ENCODE results near the gene ABCA2. TPM values are rescaled to one million over a fixed set of nuclear protein-coding genes. Genes with fewer than 3 reads are reported as not detected.

ABCA2 gene
- total RNA-seq, 1 donor from 2014 or later = 7.5 TPM

DNA sequence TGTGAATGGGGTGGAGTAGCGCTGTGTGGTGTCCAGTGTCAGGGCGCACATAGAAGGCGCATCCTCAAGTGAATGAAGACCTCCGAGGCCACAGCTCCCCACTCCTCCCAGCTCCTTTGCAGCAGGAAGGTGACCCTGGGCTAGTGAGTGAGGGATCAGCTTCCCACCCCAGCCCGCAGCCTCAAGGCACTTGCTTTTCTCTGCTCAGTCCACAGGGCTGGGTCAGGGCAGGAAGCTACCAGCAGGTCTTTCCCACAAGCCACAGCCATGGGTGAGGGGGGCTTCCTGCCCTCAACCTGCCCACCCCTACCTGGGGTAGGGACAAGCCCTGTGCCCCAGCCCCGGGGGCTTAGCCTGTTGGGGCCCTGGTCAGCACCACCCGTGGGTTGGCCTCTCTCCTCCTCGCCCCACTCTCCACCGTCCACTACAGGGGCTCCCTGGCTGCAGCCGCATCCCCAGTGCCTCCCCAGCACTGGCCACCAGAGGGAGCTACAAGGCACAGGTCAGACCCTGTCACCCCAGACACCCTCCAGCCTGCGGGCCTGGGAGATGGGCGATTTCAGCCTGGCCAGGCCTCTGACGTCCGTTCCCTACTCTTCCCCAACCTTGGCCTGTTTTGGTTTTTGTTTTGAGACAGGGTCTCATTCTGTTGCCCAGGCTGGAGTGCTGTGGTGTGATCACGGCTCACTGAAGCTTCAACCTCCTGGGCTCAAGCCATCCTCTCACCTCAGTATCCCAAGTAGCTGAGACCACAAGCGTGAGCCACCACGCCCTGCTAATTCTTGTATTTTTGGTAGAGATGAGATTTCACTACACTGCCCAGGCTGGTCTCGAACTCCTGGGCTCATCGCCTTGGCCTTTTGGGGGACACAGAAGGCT, 1.3 kb upstream of the ABCA2 start:
- intact Hi-C loops (cut with micrococcal nuclease) = loop anchor here (2.0 to 5.0 kb wide), 2 partner anchors 36 to 38 kb away; partner anchors contain the start of gene PAXX
- peak; percentile 76 for DNase-seq
- CTCF ChIA-PET = interaction anchor here (0.7 to 2.5 kb wide), 31 partner anchors 9 to 264 kb away, joined by 3 to 15 read pairs (median 4); partner anchors contain the start of genes AJM1, CLIC3, MAN1B1 and PAXX
- ATAC-seq (ENCODE audit: low read depth) = peak; percentile 27
- Mint-ChIP-seq H3K4me3 (peak overlapping the region; percentile 78), H3K4me1 (peaks cover 67% of the 10 kb centered on the region), H3K9me3 (no peaks in the 10 kb centered on the region), H3K36me3 (ENCODE audit: low read depth) (no peaks in the 10 kb centered on the region), H3K27me3 (no peaks in the 10 kb centered on the region), H3K27ac (peak overlapping the region; percentile 73)
- TF ChIP-seq, protein P1, sequence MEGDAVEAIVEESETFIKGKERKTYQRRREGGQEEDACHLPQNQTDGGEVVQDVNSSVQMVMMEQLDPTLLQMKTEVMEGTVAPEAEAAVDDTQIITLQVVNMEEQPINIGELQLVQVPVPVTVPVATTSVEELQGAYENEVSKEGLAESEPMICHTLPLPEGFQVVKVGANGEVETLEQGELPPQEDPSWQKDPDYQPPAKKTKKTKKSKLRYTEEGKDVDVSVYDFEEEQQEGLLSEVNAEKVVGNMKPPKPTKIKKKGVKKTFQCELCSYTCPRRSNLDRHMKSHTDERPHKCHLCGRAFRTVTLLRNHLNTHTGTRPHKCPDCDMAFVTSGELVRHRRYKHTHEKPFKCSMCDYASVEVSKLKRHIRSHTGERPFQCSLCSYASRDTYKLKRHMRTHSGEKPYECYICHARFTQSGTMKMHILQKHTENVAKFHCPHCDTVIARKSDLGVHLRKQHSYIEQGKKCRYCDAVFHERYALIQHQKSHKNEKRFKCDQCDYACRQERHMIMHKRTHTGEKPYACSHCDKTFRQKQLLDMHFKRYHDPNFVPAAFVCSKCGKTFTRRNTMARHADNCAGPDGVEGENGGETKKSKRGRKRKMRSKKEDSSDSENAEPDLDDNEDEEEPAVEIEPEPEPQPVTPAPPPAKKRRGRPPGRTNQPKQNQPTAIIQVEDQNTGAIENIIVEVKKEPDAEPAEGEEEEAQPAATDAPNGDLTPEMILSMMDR (IDR thresholded peaks at IDR 0.05) = peak; percentile 36
- POLR2A ChIA-PET = interaction anchor here (0.5 to 1.5 kb wide), 8 partner anchors 37 to 239 kb away, joined by 3 to 10 read pairs (median 3); partner anchors contain the start of genes PAXX and TUBB4B

DNA sequence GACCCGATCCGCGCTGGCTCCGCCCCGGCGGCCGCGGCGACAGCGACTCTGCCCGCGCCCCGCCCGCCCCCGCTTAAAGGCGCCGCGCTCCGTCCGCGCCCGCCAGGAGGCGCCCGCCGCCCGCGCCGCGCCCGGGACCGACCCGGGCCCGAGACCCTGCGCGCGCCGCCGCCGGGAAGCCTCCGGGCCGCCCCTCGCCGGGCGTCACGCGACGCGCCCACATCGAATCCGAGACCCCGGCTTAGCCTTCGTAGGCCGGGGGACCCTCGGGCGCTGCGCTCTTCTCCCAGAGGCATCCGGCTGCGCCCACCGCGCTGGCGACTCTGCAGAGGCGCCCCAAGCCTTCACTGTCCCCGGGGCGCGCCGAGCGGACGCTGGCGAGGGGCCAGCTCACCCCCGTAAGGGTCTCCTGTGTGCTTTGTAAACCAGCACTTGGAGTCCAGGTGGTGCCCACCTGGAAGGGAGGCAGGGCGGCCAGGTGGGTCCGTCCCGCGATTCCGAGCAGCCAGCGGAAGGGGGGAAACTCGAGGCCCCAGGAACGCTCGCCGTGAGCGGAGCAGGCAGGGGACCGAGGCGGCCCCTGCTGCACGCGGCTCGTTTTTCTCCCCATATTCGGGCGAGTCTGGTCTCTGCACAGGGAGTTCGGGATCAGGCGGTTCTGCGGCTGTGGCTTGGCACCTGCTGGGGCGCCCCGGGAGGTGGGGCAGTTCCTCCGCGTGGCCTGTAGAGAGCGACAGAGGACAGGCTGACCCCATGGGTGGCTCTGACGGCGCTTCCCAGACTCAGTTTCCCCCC, 423 bp upstream of the ABCA2 start:
- Mint-ChIP-seq H3K9me3 (no peaks in the 10 kb centered on the region), H3K27ac (peak overlapping the region; percentile 35), H3K36me3 (ENCODE audit: low read depth) (no peaks in the 10 kb centered on the region), H3K27me3 (no peaks in the 10 kb centered on the region), H3K4me1 (peaks cover 61% of the 10 kb centered on the region), H3K4me3 (peak overlapping the region; percentile 78)
- DNase-seq (peak; percentile 77), ATAC-seq (ENCODE audit: low read depth) (peak; percentile 51)
- TF ChIP-seq, protein P1 (IDR thresholded peaks at IDR 0.05) = no peak
- POLR2A ChIA-PET = interaction anchor here (0.6 to 1.5 kb wide), 5 partner anchors 25 to 212 kb away, joined by 3 to 10 read pairs (median 3); partner anchors contain the start of genes CLIC3, PAXX and TUBB4B
- intact Hi-C loops (cut with micrococcal nuclease) = loop anchor here (2.0 to 5.0 kb wide), 2 partner anchors 36 to 39 kb away; partner anchors contain the start of gene PAXX
- CTCF ChIA-PET = interaction anchor here (0.7 to 2.5 kb wide), 25 partner anchors 8 to 256 kb away, joined by 3 to 15 read pairs (median 4); partner anchors contain the start of genes AJM1, CLIC3, PAXX and RNF224

DNA sequence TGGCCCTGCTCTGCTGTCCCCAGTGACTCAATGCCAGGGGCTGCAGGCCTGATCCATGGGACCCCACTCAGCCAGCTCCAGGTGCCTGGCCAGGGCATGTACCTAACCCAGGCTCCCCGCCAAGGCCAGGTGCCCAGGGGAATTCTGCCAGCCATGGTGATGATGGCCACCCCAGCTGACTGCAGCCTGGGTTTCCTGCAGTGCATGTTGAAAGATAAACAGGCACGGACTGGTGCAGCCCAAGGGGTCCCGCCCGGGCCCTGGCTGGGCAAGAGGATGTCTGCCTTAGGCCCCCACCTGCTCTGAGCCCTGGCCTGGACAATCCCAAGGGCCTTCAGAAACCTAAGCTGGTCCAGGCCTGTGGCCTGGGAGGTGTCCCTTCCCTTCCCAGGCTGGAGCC, 1.2 kb downstream of the ABCA2 start:
- TF ChIP-seq, protein P1 (IDR thresholded peaks at IDR 0.05) = no peak
- no peaks in the 10 kb centered on the region for H3K36me3 Mint-ChIP-seq (ENCODE audit: low read depth)
- H3K4me3 Mint-ChIP-seq = peak overlapping the region; percentile 75
- DNase-seq = no peak
- H3K27ac Mint-ChIP-seq = peak overlapping the region; percentile 41
- intact Hi-C loops (cut with micrococcal nuclease) = loop anchor here (5.0 kb wide), 1 partner anchor 40 kb away; no protein-coding TSS in a partner anchor
- H3K9me3 Mint-ChIP-seq = no peaks in the 10 kb centered on the region
- peaks cover 46% of the 10 kb centered on the region for H3K4me1 Mint-ChIP-seq
- no peak for ATAC-seq (ENCODE audit: low read depth)
- POLR2A ChIA-PET = interaction anchor here (0.6 to 0.9 kb wide), 2 partner anchors 8 to 569 kb away, joined by 3 to 5 read pairs; no protein-coding TSS in a partner anchor
- H3K27me3 Mint-ChIP-seq = no peaks in the 10 kb centered on the region
- CTCF ChIA-PET = interaction anchor here (0.8 to 2.1 kb wide), 3 partner anchors 8 to 79 kb away, joined by 3 to 11 read pairs (median 4); no protein-coding TSS in a partner anchor

DNA sequence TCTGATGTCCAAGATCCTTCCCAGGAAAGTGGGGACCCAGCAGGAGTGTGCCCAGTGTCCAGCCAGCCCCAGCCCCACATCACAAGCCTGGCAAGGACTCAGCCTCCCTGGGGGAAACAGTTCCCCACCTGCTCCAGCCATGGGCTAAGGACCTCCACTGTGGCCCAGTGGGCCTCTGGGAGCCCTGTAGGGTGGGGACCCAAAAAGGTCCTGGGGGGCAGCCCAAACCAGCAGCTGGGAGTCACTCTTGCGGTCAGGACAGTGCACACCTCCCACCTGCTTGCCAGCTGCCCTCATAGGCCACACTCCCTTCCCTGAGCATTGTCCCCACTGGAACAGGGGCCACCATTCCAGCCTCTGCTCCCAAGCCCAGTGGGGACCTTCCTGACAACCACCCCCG, 1.7 kb downstream of the ABCA2 start:
- Mint-ChIP-seq H3K9me3 (no peaks in the 10 kb centered on the region), H3K4me1 (peaks cover 43% of the 10 kb centered on the region), H3K36me3 (ENCODE audit: low read depth) (no peaks in the 10 kb centered on the region), H3K4me3 (peak overlapping the region; percentile 32), H3K27me3 (no peaks in the 10 kb centered on the region), H3K27ac (no peak overlapping the region)
- CTCF ChIA-PET = interaction anchor here (1.0 to 2.1 kb wide), 4 partner anchors 9 to 78 kb away, joined by 3 to 11 read pairs (median 3); no protein-coding TSS in a partner anchor
- DNase-seq = no peak
- ATAC-seq (ENCODE audit: low read depth) = no peak
- POLR2A ChIA-PET = no interaction called here
- TF ChIP-seq, protein P1 (IDR thresholded peaks at IDR 0.05) = no peak
- intact Hi-C loops (cut with micrococcal nuclease) = loop anchor here (5.0 kb wide), 1 partner anchor 41 kb away; no protein-coding TSS in a partner anchor
